HG03175 (cell line): Measurements from ENCODE around the gene COL16A1.
A peak's percentile ranks its signal among the peaks of the same experiment; 100 is the strongest.

Experiments used
- ATAC-seq: cut with Tn5 transposase; IDR thresholded peaks from one replicate; pipeline ENCODE4 v1.9.1; 2021; ENCODE audit warnings: mild to moderate bottlenecking, moderate library complexity; ENCODE audit not compliant: unreplicated experiment

The COL16A1 gene

DNA sequence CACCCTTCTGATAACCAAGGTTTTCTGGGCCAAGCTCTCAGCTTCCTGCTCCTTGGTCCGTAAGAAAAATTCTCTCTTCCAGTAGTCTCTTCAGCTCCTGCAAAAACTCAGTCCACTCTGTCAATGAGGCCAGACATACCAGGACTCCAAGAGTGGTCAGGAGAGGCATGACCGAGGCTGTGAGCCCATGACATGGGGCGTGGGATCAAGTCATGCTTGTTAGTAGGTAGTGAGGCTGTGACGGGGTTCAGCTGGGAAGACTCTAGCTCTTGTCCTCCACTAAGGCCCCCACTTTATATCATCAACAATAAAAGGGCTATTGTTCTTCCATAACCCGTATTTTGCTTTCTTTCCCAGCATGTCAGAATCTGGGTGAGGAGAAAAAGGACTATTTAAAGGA, 96.5 kb downstream of the COL16A1 start:
- no peak for ATAC-seq

DNA sequence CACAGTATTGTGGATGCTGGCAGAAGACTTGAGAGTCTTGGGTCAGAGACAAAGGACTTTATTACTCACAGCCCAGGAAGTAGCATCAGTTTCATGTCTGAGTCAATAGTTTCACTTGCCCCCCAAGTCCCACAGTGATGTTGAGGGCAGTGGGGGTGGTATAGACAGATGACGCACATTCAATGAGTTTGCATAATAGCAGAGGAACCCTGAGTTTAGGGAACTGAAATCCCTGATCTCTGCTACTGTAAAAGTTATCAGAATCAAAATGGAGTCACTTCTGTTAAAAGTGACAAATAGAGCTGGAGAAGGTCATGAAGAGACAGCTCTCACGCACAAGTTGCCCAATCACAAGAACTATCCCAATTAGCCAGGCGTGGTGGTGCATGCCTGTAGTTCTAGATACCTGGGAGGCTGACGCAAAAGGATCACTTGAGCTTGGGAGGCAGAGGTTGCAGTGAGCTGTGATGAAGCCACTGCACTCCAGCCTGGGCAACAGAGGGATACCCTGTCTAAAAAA, 97.8 kb downstream of the COL16A1 start:
- peak; percentile 98 for ATAC-seq
